Stimulated activated CD4-positive, alpha-beta T cell treated with anti-CD3 and anti-CD28 coated beads, Interleukin-2, amount 100 ng/mL, for 24 hours (primary cell): ENCODE data around the gene FSIP1.

ENCODE experiments used
- DNase-seq, 2 donors: peaks; one replicate each; pipeline ENCODE4 v3.0.0-alpha.2; 2020

The FSIP1 gene

GRCh38 chr15:39752991-39753390 lies 29.6 kb downstream of the FSIP1 start:
- no peak for DNase-seq

- no peak for DNase-seq
These were observed 30.4 kb downstream of the FSIP1 start for GRCh38 chr15:39752246-39752645.

DNA sequence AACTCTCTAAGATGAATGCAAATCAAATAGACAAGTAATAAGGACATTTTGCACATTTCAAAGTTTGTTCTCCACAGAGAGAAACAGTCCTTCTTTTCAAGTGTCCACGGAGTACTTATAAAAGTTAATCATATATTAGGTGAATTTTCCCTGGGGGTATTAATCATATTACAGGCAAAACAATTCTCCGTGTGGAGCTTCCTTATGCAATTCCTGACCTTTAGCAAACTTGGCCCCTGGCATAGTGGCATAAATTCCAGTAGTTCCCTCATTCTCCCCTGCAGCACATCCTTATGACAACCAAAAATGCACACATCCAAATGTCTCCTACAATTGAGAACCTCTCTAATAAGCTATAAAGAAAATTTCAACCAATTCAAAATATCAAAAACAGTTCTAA lies 34.4 kb downstream of the FSIP1 start:
- no peak for DNase-seq

DNA sequence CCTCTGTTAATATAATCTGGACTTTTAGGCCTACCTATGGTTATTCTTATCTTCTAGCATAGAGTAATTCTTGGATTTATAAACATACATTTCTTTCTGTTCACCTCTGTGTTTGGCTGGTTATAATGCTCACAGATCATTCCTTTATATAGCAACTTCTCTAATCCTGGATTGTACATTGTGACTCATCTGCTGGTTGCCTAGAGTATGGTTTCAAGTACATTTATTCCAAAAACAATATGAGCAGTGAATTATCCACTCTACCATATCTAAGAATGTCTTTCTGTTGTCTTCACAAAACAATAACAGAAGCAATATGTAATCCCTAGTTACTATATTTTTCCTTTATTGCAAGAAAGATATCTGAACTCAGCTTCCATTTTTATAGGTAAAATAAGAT lies 35.3 kb downstream of the FSIP1 start:
- no peak for DNase-seq

- DNase-seq: no peak
These were observed 35.8 kb downstream of the FSIP1 start for GRCh38 chr15:39746714-39747276.

GRCh38 chr15:39746176-39746575 lies 36.5 kb downstream of the FSIP1 start:
- DNase-seq: no peak

DNA sequence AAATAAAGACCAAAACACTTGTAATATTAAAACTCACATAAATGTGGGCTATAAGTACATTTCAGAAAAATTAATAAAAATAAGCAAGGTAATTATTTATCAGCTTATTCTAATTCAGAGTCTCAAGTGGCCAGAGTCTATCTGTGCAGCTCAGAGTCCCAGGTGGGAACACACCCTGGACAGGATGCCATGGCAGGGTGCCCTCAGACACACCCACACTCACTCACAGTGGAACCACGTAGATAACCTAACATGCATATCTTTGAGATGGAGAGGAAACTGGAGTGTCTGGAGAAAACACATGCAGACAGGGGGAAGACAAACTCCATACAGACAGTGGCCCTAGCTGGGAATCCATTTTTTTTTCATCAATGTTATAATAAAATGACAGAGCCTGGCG lies 37.2 kb downstream of the FSIP1 start:
- DNase-seq: no peak

DNA sequence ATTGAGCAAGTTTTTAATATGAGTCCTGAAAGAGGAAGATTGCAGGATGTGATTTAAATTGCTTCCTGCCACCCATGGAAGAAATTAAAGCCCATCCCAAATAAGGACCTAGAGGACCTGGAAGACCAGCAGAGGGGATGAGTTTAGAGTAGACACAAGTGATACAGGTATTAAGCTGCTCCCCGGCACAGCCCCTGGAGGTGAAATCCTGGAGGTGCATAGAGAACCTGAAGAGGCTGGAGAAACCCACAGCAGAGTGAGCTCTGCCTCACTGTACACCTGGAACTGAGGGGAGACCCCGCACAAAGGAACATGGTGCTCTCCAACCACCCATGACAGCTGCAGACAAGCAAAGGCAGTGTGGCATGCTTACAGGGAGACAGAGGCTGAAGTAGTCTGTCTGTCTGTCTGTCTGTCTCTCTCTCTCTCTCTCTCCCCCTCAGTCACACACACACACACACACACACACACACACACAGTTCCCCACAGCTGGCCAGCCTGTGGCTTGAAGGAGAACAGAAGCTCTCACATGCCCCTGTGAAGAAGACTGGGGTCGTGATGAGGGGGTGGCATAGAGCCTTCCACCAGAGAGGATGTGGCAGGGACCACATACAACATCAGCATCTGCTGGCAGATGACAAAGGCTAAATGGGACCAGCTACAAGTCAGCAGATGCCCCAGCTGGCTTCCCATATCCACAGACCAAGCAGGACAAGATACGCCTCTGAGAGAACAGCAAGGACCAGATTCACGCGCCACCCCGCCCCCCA lies 38.1 kb downstream of the FSIP1 start:
- no peak for DNase-seq

- no peak for DNase-seq
These were observed 39.0 kb downstream of the FSIP1 start for GRCh38 chr15:39743611-39744010.

GRCh38 chr15:39741258-39741657 lies 41.4 kb downstream of the FSIP1 start:
- DNase-seq: no peak

DNA sequence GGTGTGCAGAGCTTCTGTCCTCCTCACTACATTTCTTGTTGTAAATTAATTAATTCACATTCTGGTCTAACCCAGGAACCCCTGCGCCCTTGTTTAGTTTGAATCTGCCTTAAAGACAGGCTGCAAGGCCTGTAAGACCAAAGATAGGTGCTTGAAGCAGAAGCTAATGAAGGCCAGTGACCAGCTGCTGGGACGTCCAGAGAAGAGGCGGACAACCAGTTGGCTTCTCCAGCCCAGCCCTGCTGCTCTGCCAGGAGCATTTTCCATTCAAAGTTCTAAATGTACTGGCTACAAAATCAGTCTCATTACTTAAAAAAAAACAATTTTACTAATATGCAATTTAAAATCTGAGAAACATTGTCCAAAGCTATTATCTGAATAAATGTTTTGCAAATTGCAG lies 43.6 kb downstream of the FSIP1 start:
- no peak for DNase-seq

DNA sequence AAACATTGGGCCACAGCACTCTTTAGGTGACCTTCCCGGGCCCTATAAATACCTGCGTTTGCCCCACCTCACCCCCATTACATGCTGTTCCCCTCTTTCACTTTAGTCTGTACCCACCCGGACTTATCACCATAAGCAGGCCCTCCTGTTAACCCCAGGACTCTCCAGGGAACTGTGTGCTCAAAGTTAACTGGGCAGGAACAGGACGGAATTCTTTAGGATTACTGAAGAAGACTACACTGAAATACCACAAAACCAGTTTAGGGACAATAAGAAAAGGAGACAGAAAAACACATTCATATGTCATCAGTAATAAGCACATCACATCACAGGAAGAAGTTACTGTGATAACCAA lies 45.5 kb downstream of the FSIP1 start:
- no peak for DNase-seq

DNA sequence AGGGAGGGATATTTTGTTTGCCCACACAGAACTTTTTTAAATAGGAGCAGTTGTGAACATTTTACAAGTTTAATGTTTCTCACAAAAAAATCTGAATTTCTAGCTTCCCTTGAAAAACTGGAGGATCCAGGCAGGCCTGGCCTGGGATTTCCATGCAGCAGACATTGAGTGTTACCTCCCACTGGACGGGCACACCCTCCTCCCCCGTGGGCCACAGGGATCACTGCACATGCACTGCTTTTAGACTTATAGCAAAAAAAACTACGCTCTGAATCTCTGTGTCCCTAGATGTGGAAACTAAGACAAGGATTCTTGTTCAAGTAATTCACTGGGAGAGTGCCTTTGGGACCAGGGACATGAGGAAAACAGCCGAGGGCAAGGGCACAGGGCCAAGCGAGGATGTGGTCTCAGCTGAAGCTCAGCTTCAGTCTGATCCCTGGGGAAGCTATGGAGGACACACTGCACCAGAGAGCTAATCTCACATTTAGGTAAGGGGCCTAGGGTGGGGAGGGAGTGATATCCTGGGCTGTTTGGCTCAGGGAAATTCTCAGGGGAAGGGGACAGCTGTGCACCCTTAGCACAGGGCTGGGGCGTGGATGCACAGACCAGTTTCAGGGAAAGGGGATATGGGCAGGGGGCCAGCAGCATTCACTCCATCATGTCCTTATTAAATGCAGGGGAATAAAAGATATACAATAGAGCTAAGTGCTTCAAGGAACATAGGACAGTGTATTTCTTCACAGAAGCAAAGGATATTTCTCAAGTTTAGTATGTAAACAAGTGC lies 46.0 kb downstream of the FSIP1 start:
- DNase-seq: no peak

- no peak for DNase-seq
These were observed 47.4 kb downstream of the FSIP1 start for GRCh38 chr15:39735120-39735717.

DNA sequence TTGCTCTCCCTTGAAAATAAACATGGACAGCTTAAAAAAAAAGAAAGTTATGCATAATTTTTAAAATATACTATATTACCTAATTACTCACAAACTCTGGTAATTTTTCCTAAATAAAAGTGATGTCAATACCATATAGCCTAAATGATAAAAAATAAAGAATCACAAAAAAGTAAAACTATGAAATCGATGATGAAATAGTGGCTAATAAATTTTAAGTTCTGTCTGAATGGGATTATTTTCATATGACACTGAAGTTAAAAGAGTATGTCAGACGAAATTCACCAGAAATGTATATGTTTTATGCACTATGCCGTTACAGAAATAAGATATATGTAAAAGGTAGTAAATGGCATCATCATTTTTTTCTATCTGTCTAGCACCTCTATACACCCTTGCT lies 51.4 kb downstream of the FSIP1 start:
- DNase-seq: no peak

GRCh38 chr15:39730552-39730951 lies 52.1 kb downstream of the FSIP1 start:
- DNase-seq: no peak

DNA sequence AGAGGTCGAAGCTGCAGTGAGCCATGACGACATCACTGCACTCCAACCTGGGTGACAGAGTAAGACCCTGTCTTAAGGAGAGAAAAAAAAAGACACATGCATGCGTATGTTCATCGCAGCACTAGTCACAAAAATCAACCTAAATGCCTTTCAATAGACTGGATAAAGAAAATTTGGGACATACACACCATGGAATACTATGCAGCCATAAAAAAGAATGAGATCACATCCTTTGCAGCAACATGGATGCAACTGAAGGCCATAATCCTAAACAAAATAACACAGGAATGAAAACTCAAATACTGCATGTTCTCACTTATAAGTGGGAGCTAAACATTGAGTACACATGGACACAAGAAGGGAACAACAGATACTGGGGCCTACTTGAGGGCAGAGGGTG lies 53.1 kb downstream of the FSIP1 start:
- no peak for DNase-seq

GRCh38 chr15:39728845-39729244 lies 53.8 kb downstream of the FSIP1 start:
- DNase-seq: no peak

- no peak for DNase-seq
These were observed 60.7 kb downstream of the FSIP1 start for GRCh38 chr15:39721893-39722292.

DNA sequence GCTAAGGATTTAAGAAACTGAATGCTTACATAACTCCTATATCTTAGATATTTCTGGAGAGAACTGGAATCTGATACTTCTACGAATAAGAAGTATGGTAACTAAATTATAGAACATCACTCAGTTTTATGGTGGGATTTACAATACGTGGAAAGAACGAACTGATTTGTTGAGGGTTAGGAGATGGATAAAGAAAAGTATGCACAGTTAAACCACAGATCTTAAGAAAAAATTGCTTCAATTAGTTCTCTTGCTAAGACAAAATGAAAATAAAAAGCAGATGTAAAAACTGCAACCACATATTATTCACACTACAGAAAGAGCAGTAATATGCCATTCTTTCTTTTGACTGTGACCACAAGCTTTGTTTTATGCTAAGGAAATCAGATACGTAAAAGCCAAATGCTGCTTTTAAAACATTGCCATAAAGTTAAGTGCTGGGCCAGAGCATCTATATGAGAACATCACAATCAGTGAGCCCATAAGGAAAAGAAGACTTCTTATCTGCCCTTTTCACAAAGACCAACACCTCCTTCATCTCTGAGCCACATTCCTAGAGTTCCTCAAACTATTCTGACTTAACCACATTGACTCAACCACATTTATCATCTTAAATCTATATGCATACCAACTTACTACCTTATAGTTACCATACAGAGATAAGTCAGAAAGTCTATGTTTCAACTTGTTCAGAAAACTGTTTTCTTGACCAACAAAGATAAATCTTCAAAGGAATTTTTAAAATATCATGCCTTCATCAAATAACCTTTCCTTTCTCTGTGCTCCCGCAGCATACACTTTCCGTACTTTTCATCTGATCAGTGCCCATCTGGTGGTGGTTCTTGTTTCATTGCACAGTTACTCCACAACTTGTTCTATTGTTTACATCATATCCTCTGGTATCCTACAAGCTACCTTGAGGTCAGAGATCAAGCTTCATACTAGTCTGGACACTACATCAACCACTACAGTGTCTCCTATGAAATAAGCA lies 61.7 kb downstream of the FSIP1 start:
- no peak for DNase-seq

- no peak for DNase-seq
These were observed 62.6 kb downstream of the FSIP1 start for GRCh38 chr15:39720081-39720480.

DNA sequence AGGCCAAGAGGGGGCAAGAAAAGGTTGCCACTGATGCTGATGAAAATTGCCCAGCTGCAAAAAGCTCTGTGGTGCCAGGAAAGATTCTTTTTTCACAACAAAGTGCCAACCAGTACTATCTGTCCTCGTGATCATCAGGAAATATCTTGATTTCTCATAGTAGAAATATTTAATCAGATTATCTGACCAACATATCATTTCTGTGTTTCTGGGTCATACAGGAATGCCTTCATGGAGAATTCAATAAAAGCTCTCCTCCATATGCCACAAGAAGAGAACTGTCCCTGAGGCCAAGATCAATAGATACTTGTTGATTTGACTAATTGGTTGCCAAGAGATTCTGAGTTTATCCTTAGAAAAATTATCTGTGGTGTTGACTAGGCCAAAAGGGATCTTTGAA lies 63.5 kb downstream of the FSIP1 start:
- no peak for DNase-seq

- no peak for DNase-seq
These were observed 65.5 kb downstream of the FSIP1 start for GRCh38 chr15:39717134-39717533.
